Measurements from ENCODE around the gene PTPN4. TPM values are rescaled to one million over a fixed set of nuclear protein-coding genes. Genes with fewer than 3 reads are reported as not detected.

The PTPN4 gene
- total RNA-seq, 1 experiment from 2014 or later, result 42.2 TPM

GRCh38 chr2:119814216-119814615 lies 54.5 kb downstream of the PTPN4 start:
- no TSS peak for BruUV-seq (replicated peaks)
- Histone ChIP-seq H3K9me3 (ENCODE audit: low read depth, low read length, poor library complexity, severe bottlenecking) (no peaks in the 10 kb centered on the region), H3K27ac (ENCODE audit: low read depth, low read length, poor library complexity, severe bottlenecking) (no peak overlapping the region), H3K27me3 (replicated peaks; ENCODE audit: insufficient read depth, low read depth, low read length, poor library complexity) (no peaks in the 10 kb centered on the region), H3K4me1 (ENCODE audit: insufficient read depth, low read length, poor library complexity, severe bottlenecking) (peaks cover 14% of the 10 kb centered on the region), H3K36me3 (ENCODE audit: insufficient read depth, low read length, poor library complexity, severe bottlenecking) (no peaks in the 10 kb centered on the region), H3K4me3 (ENCODE audit: low read depth, low read length, poor library complexity, severe bottlenecking) (no peak overlapping the region)
- ChIA-PET POLR2A (ENCODE audit: low non-redundant PET) (no interaction called here), CTCF (no interaction called here)
- no peak for DNase-seq (ENCODE audit: low spot score)
- intact Hi-C loops (cut with micrococcal nuclease; ENCODE audit: unreplicated experiment), result no loop called here
- no peak for TF ChIP-seq EZH2 (IDR thresholded peaks at IDR 0.05; ENCODE audit: borderline replicate concordance, low read depth, low read length, poor library complexity, severe bottlenecking)
- TF ChIP-seq CTCF (conservative IDR thresholded peaks at IDR 0.05; ENCODE audit: low read depth, low read length), result no peak

- ChIA-PET POLR2A (ENCODE audit: low non-redundant PET) (no interaction called here), CTCF (no interaction called here)
- intact Hi-C loops (cut with micrococcal nuclease; ENCODE audit: unreplicated experiment), result no loop called here
Observed at GRCh38 chr2:119818792-119819191, 59.1 kb downstream of the PTPN4 start.

GRCh38 chr2:119819846-119820245 lies 60.1 kb downstream of the PTPN4 start:
- intact Hi-C loops (cut with micrococcal nuclease; ENCODE audit: unreplicated experiment), result loop anchor here (5.0 to 10.0 kb wide), 2 partner anchors 118 to 355 kb away; no protein-coding TSS in a partner anchor
- H3K4me1 ChIP-seq (ENCODE audit: insufficient read depth, low read length, poor library complexity, severe bottlenecking), result peaks cover 19% of the 10 kb centered on the region
- no peak overlapping the region for H3K27ac ChIP-seq (ENCODE audit: low read depth, low read length, poor library complexity, severe bottlenecking)
- CTCF ChIA-PET, result no interaction called here
- POLR2A ChIA-PET (ENCODE audit: low non-redundant PET), result no interaction called here
- TF ChIP-seq EZH2 (IDR thresholded peaks at IDR 0.05; ENCODE audit: borderline replicate concordance, low read depth, low read length, poor library complexity, severe bottlenecking), result no peak
- no peak for TF ChIP-seq CTCF (conservative IDR thresholded peaks at IDR 0.05; ENCODE audit: low read depth, low read length)
- no peaks in the 10 kb centered on the region for H3K9me3 ChIP-seq (ENCODE audit: low read depth, low read length, poor library complexity, severe bottlenecking)
- no peak overlapping the region for H3K4me3 ChIP-seq (ENCODE audit: low read depth, low read length, poor library complexity, severe bottlenecking)
- no peaks in the 10 kb centered on the region for H3K36me3 ChIP-seq (ENCODE audit: insufficient read depth, low read length, poor library complexity, severe bottlenecking)
- BruUV-seq (replicated peaks), result no TSS peak
- no peaks in the 10 kb centered on the region for H3K27me3 ChIP-seq (replicated peaks; ENCODE audit: insufficient read depth, low read depth, low read length, poor library complexity)
- no peak for DNase-seq (ENCODE audit: low spot score)

More at GRCh38 chr2:119818792-119819191, 59.1 kb downstream of the PTPN4 start:
- Histone ChIP-seq H3K4me1 (ENCODE audit: insufficient read depth, low read length, poor library complexity, severe bottlenecking) (peaks cover 17% of the 10 kb centered on the region), H3K27me3 (replicated peaks; ENCODE audit: insufficient read depth, low read depth, low read length, poor library complexity) (no peaks in the 10 kb centered on the region), H3K36me3 (ENCODE audit: insufficient read depth, low read length, poor library complexity, severe bottlenecking) (no peaks in the 10 kb centered on the region), H3K9me3 (ENCODE audit: low read depth, low read length, poor library complexity, severe bottlenecking) (no peaks in the 10 kb centered on the region), H3K27ac (ENCODE audit: low read depth, low read length, poor library complexity, severe bottlenecking) (no peak overlapping the region), H3K4me3 (ENCODE audit: low read depth, low read length, poor library complexity, severe bottlenecking) (no peak overlapping the region)
- BruUV-seq (replicated peaks), result no TSS peak
- DNase-seq (ENCODE audit: low spot score), result no peak
- no peak for TF ChIP-seq CTCF (conservative IDR thresholded peaks at IDR 0.05; ENCODE audit: low read depth, low read length)
- TF ChIP-seq EZH2 (IDR thresholded peaks at IDR 0.05; ENCODE audit: borderline replicate concordance, low read depth, low read length, poor library complexity, severe bottlenecking), result no peak

Measured in A673 (cell line).